Right lobe of liver (tissue), 6 donors: Measurements from ENCODE around the gene BSND. TPM values are rescaled to one million over a fixed set of nuclear protein-coding genes. Genes with fewer than 3 reads are reported as not detected.

Source experiments
- ATAC-seq, 4 donors: fragments of 200-7000 bp; cut with Tn5 transposase; one replicate each; pipeline ENCODE4 v1.9.1; 2020; ENCODE audit warnings: mild to moderate bottlenecking in 4 of 4, moderate library complexity in 4 of 4
- DNase-seq, 3 donors: peaks; one replicate each; pipeline ENCODE4 v3.0.0-alpha.2; 2020
- H3K27ac ChIP-seq, 3 donors: fragments of 200-600 bp; one replicate each; pipeline ENCODE4 v1.8.0; 2022
- H3K27me3 ChIP-seq, 2 donors: fragments of 200-600 bp; one replicate each; pipeline ENCODE4 v1.8.0; 2022
- H3K36me3 ChIP-seq, 4 donors: fragments of 200-600 bp; sonication (generic) in 1 of 4; one replicate each; pipeline versions ENCODE4 v1.5.1 to v1.8.0; 2017 to 2022; ENCODE audit warnings: control low read depth in 1 of 4
- H3K4me1 ChIP-seq, 4 donors: fragments of 200-600 bp; sonication (generic) in 1 of 4; one replicate each; pipeline versions ENCODE4 v1.5.1 to v1.8.0; 2017 to 2022; ENCODE audit warnings: control low read depth in 1 of 4
- H3K4me3 ChIP-seq, 3 donors: fragments of 200-600 bp; one replicate each; pipeline ENCODE4 v1.8.0; 2022
- H3K9me3 ChIP-seq, 4 donors: fragments of 200-600 bp; sonication (generic) in 1 of 4; one replicate each; pipeline versions ENCODE4 v1.5.1 to v1.8.0; 2017 to 2022; ENCODE audit warnings: control low read depth in 1 of 4
- CTCF ChIP-seq, 4 donors: fragments of 200-600 bp in 3 of 4; fragments of 450-650 bp in 1 of 4; IDR thresholded peaks; one replicate each; pipeline versions ENCODE4 v1.5.1 to v1.8.0; 2016 to 2022; ENCODE audit warnings: antibody characterized with exemption in 4 of 4, mild to moderate bottlenecking in 2 of 4
- POLR2A ChIP-seq: fragments of 450-650 bp; IDR thresholded peaks from one replicate; pipeline ENCODE4 v1.6.1; 2017; ENCODE audit warnings: antibody characterized with exemption, mild to moderate bottlenecking
- WGBS: methylation state at CpG from one replicate; pipeline ENCODE4 v1.1.6; 2018; ENCODE audit warnings: low coverage, low lambda C conversion rate; ENCODE audit not compliant: insufficient coverage; ENCODE audit errors: missing lambda C conversion rate; 5-methylcytosine and 5-hydroxymethylcytosine counted together
- intact Hi-C, 2 donors: fragments of 100-400 bp; cut with DNase I; formaldehyde crosslinking; loops; one replicate each; pipeline versions ENCODE4 v1.11.2 to v1.14.1; 2022
- total RNA-seq, 6 experiments: library from RNA; depleted of rRNA in 2 of 6; stranded (reverse); fragments of >200 nt in 2 of 6; fragmentation: NEBNext Ultra II Directional in 3 of 6; extraction: Animal tissue kit (Norgen Biotek cat#: 25700) in 3 of 6; gene quantifications; one replicate each; pipeline versions ENCODE4 v1.1.0 to v1.2.4, GENCODE V29; 2016 to 2023
- donor health status: DM: no; HTN: yes; CAD: no.
- donor health status: DM: no; HTN: no; CAD: no.
- donor health status: DM: no; HTN: no; CAD: no.
- donor health status: DM: no; HTN: yes; CAD: no.
- donor health status: DM: no; HTN: yes; CAD: no.

The BSND gene
- total RNA-seq, 6 experiments from 2014 or later, result not detected

GRCh38 chr1:54995013-54995760 lies 3.5 kb upstream of the BSND start:
- no peaks in the 10 kb centered on the region for H3K36me3 ChIP-seq
- peak in 1 of 3 donors; percentile 19 for DNase-seq
- intact Hi-C loops, result loop anchor here (5.0 kb wide), 2 partner anchors 43 to 48 kb away; no protein-coding TSS in a partner anchor
- 70% methylated on average over 12 of the region's 12 CpGs for WGBS
- H3K4me3 ChIP-seq, result no peak overlapping the region
- no peaks in the 10 kb centered on the region for H3K9me3 ChIP-seq
- no peaks in the 10 kb centered on the region for H3K27me3 ChIP-seq
- TF ChIP-seq POLR2A (no peak), CTCF (IDR thresholded peaks at IDR 0.05) (no peak)
- H3K4me1 ChIP-seq, result peaks cover 0 to 7% (median 0%) of the 10 kb centered on the region in 4 donors
- no peak for ATAC-seq
- no peak overlapping the region for H3K27ac ChIP-seq

- Histone ChIP-seq H3K9me3 (no peaks in the 10 kb centered on the region), H3K27me3 (no peaks in the 10 kb centered on the region), H3K36me3 (no peaks in the 10 kb centered on the region), H3K4me1 (peaks cover 0 to 7% (median 0%) of the 10 kb centered on the region in 4 donors), H3K4me3 (no peak overlapping the region), H3K27ac (no peak overlapping the region)
- intact Hi-C loops, result loop anchor here (5.0 kb wide), 2 partner anchors 44 to 49 kb away; no protein-coding TSS in a partner anchor
- 76% methylated on average over 7 of the region's 9 CpGs for WGBS
- DNase-seq (peak in 1 of 3 donors; percentile 44), ATAC-seq (no peak)
- TF ChIP-seq CTCF (IDR thresholded peaks at IDR 0.05) (no peak), POLR2A (no peak)
Measured at GRCh38 chr1:54995835-54996234, 2.9 kb upstream of the BSND start.

- Histone ChIP-seq H3K4me3 (no peak overlapping the region), H3K27me3 (no peaks in the 10 kb centered on the region), H3K4me1 (peaks cover 0 to 7% (median 0%) of the 10 kb centered on the region in 4 donors), H3K9me3 (no peaks in the 10 kb centered on the region), H3K36me3 (no peaks in the 10 kb centered on the region), H3K27ac (no peak overlapping the region)
- peak; percentile 83 to 95 (median 93) for ATAC-seq
- TF ChIP-seq POLR2A (no peak), CTCF (IDR thresholded peaks at IDR 0.05) (peak; percentile 70 to 78 (median 74))
- peak; percentile 77 to 82 (median 80) for DNase-seq
- intact Hi-C loops, result loop anchor here (5.0 kb wide), 2 partner anchors 44 to 49 kb away; no protein-coding TSS in a partner anchor
- 4% methylated on average over 4 of the region's 23 CpGs for WGBS
Measured at GRCh38 chr1:54996359-54996868, 2.3 kb upstream of the BSND start.

- H3K36me3 ChIP-seq, result no peaks in the 10 kb centered on the region
- no peaks in the 10 kb centered on the region for H3K9me3 ChIP-seq
- no peaks in the 10 kb centered on the region for H3K27me3 ChIP-seq
- no peak overlapping the region for H3K27ac ChIP-seq
- intact Hi-C loops, result loop anchor here (5.0 kb wide), 2 partner anchors 45 to 50 kb away; no protein-coding TSS in a partner anchor
- 34% methylated on average over 6 of the region's 46 CpGs for WGBS
- ATAC-seq, result peak in 1 of 4 donors; percentile 14
- DNase-seq, result no peak
- H3K4me3 ChIP-seq, result no peak overlapping the region
- peaks cover 0 to 7% (median 0%) of the 10 kb centered on the region in 4 donors for H3K4me1 ChIP-seq
- TF ChIP-seq CTCF (IDR thresholded peaks at IDR 0.05), result no peak
- no peak for TF ChIP-seq POLR2A
Measured at GRCh38 chr1:54996869-54997710, 1.6 kb upstream of the BSND start.
